ENCODE results near the gene PITPNM2.

- TF ChIP-seq, protein P1, sequence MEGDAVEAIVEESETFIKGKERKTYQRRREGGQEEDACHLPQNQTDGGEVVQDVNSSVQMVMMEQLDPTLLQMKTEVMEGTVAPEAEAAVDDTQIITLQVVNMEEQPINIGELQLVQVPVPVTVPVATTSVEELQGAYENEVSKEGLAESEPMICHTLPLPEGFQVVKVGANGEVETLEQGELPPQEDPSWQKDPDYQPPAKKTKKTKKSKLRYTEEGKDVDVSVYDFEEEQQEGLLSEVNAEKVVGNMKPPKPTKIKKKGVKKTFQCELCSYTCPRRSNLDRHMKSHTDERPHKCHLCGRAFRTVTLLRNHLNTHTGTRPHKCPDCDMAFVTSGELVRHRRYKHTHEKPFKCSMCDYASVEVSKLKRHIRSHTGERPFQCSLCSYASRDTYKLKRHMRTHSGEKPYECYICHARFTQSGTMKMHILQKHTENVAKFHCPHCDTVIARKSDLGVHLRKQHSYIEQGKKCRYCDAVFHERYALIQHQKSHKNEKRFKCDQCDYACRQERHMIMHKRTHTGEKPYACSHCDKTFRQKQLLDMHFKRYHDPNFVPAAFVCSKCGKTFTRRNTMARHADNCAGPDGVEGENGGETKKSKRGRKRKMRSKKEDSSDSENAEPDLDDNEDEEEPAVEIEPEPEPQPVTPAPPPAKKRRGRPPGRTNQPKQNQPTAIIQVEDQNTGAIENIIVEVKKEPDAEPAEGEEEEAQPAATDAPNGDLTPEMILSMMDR (IDR thresholded peaks at IDR 0.05 in 2 of 3, conservative IDR thresholded peaks at IDR 0.05 in 1 of 3; ENCODE audit: borderline replicate concordance in 1 of 3, insufficient read depth in 1 of 3, low read depth in 2 of 3, low read length in 2 of 3): no peak
- 0 out of 2 replicates have a peak, but pooled peaks have one; percentile 43 for TF ChIP-seq EGR1 (IDR thresholded peaks at IDR 0.05; ENCODE audit: low read depth)
- no peak for TF ChIP-seq CEBPB (IDR thresholded peaks at IDR 0.05; ENCODE audit: low read depth)
- TF ChIP-seq POLR2A (IDR thresholded peaks at IDR 0.05; ENCODE audit: borderline replicate concordance, extremely low read depth, insufficient read depth, insufficient read length): peak; percentile 14
- no peak; the same call in 1 of the 2 replicates for TF ChIP-seq POLR2AphosphoS5 (IDR thresholded peaks at IDR 0.05; ENCODE audit: low read depth, low read length)
- TF ChIP-seq, protein P2, sequence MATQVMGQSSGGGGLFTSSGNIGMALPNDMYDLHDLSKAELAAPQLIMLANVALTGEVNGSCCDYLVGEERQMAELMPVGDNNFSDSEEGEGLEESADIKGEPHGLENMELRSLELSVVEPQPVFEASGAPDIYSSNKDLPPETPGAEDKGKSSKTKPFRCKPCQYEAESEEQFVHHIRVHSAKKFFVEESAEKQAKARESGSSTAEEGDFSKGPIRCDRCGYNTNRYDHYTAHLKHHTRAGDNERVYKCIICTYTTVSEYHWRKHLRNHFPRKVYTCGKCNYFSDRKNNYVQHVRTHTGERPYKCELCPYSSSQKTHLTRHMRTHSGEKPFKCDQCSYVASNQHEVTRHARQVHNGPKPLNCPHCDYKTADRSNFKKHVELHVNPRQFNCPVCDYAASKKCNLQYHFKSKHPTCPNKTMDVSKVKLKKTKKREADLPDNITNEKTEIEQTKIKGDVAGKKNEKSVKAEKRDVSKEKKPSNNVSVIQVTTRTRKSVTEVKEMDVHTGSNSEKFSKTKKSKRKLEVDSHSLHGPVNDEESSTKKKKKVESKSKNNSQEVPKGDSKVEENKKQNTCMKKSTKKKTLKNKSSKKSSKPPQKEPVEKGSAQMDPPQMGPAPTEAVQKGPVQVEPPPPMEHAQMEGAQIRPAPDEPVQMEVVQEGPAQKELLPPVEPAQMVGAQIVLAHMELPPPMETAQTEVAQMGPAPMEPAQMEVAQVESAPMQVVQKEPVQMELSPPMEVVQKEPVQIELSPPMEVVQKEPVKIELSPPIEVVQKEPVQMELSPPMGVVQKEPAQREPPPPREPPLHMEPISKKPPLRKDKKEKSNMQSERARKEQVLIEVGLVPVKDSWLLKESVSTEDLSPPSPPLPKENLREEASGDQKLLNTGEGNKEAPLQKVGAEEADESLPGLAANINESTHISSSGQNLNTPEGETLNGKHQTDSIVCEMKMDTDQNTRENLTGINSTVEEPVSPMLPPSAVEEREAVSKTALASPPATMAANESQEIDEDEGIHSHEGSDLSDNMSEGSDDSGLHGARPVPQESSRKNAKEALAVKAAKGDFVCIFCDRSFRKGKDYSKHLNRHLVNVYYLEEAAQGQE (IDR thresholded peaks at IDR 0.05; ENCODE audit: low read depth): no peak
- TF ChIP-seq, protein P3, sequence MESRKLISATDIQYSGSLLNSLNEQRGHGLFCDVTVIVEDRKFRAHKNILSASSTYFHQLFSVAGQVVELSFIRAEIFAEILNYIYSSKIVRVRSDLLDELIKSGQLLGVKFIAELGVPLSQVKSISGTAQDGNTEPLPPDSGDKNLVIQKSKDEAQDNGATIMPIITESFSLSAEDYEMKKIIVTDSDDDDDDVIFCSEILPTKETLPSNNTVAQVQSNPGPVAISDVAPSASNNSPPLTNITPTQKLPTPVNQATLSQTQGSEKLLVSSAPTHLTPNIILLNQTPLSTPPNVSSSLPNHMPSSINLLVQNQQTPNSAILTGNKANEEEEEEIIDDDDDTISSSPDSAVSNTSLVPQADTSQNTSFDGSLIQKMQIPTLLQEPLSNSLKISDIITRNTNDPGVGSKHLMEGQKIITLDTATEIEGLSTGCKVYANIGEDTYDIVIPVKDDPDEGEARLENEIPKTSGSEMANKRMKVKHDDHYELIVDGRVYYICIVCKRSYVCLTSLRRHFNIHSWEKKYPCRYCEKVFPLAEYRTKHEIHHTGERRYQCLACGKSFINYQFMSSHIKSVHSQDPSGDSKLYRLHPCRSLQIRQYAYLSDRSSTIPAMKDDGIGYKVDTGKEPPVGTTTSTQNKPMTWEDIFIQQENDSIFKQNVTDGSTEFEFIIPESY (IDR thresholded peaks at IDR 0.05; ENCODE audit: extremely low read depth, insufficient replicate concordance, low read length): no peak
- TF ChIP-seq SRF (IDR thresholded peaks at IDR 0.05; ENCODE audit: low read depth): no peak
Observed at GRCh38 chr12:123150744-123151456, at the start of gene PITPNM2.

Measured in HCT116 (cell line).